GM19099 (cell line): ENCODE results near the gene AUTS2.

Source experiments
- POLR2A ChIP-seq: IDR thresholded peaks from 3 replicates; pipeline ENCODE4 v1.6.1; 2011; ENCODE audit warnings: low read depth; ENCODE audit not compliant: insufficient read length; ENCODE audit errors: extremely low read depth

Gene AUTS2

GRCh38 chr7:69818636-69819332 lies 220.5 kb downstream of the AUTS2 start:
- no peak for TF ChIP-seq POLR2A

DNA sequence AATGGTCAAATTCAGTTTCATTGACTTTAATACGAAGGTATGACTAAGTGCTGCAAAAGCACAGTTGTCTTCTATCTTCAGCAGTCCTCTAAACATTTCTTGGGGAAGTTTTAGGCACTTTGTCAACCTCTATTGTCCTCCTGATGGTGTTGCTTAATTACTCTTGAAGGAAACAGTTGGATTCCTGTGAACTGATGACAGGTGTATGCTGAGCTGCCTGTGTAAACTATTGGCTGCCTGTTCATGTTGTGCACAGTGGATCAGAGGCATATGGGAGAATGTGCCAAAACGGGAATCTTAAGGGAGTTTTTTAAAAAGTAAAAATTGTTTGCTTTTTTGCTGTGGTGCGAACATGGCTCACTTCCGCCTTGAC lies 221.0 kb downstream of the AUTS2 start:
- no peak for TF ChIP-seq POLR2A

DNA sequence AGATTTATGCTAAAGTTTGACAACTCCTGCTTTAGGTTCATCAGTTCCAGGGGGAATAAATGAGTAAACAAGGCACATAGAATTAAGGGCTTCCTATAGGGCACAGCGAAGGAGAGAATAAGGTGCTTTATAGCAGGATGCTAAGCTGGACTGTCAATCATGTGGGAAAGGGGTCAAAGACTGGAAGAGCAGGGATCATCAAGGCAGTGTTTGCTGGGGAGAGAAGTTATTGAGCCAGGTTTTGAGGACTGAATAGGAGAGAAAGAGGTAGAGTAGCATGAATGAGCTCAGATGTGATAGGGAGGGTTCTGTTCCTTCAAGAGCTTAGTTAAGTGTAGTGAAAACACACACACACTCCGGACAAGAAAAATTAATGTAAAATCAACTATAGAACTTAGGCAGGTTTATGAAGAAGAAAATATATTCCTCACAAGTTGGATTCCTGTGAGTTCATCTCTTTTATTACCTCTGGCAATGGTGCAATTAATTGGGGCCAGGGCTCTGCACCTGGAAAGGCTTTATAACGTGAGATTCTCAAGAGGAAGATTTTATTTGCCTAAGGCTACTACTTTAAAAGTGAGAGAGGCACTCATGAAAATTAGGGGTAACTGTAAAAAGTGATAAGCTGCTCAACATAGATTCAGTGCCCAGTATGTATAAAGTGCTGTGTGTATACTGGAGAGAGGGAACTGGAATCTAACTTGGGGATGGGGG lies 222.4 kb downstream of the AUTS2 start:
- no peak for TF ChIP-seq POLR2A

- no peak for TF ChIP-seq POLR2A
Measured at GRCh38 chr7:69822386-69822785, 224.1 kb downstream of the AUTS2 start.

DNA sequence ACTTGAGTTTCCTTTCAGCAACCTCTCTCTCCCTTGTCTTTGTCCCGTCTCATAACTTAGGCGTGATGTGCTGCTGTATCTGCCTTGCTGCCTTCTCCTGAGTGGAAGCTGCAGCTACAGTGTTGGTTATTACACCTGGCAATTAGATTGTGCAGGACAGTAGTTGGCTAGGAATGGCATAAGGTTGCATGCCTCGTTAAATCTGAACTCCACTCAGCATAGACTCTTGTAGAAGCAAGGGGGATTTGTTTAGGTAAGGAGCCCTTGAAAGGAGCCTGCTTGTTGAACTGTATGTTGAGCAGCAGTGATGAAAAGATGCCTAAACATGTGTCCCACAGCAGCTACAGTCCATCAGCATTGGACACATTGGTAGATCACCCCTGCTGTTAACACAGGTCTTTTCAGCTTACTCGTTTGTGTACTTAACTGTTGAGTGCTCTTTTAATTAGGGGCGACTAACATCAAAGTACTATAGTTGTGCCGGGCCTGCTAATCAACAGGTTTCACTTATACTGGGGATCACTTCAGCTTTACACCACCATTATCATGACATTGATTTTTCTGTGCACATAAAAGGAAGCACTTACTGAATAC lies 225.0 kb downstream of the AUTS2 start:
- TF ChIP-seq POLR2A = no peak

DNA sequence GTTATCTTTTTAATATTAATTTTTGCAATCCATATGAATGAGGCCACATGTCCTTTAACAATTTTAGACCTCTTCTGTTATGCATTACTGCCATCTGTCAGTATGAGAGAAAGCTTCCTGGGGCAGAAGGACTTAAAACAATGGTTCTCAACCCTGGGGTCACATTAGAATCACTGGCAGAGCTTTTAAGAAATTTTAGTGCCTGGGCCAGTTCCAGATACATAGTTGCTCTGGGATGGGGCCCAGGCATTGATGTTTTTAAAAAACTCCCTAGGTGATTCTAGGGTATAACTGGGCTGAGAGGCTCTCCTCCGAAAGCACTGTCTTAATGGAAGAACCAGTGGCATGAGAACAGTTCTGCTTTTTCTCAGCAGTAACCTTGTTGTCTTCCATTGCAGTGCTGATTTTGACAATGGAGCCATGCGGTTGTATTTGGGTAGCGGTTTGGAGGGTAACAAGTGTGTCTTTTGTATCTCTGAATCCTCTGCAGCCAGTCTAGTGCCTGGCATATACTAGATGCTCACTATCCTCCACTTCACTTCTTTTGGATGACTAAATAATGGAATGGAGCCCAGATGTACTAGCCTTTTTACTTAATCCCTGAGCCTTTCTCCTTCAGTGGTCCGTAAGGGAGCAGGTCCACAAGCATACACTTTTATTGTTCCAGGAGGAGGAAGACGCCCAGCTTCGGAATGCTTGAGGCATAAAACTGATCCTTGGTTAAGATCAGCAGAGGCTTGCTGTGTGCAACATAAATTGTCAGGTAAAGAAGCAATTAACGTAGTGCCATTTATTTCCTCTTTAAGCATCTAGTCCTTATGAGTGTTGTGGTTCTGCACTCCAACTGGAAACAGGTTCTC lies 227.1 kb downstream of the AUTS2 start:
- TF ChIP-seq POLR2A = no peak

DNA sequence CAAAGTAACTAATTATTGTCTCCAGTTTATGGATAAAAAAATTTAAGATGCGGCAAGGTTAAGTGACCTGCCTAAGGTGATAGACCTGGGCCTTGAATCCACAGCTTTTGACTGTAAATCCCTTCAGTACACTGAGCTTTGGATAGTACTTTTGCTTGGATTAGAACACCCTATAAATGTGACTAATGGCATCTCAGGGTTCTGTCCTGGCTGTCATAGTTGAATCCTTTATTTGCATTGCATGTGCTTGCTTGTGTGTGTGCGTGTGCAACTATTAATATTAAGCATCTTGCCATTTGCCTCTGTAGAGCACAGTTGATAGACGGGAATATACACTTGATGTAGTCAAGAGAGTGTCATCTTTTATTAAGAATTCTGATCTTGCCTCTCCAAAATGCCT lies 228.0 kb downstream of the AUTS2 start:
- TF ChIP-seq POLR2A = no peak

- TF ChIP-seq POLR2A = no peak
Measured at GRCh38 chr7:69827140-69827539, 228.9 kb downstream of the AUTS2 start.

DNA sequence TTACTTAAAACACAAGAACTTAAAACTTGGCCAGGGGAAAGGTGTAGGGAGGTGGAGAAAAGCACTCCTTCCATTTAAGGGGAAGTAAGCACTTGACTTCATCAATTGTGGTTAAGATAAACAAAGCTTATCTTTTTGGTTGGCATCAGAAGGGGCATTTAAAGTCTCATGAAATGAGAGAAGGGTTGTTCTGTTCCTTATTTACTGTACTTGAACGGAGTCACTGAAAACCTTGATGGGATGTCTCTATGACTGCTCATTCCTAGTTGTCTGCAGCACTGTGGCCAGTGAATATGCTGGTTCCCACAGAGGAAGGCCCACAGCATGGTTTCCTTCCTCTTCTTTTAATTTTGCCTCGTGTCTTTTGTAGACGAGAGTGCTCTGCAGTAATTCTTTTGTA lies 229.3 kb downstream of the AUTS2 start:
- TF ChIP-seq POLR2A = no peak

GRCh38 chr7:69832356-69832755 lies 234.1 kb downstream of the AUTS2 start:
- no peak for TF ChIP-seq POLR2A

GRCh38 chr7:69833964-69834363 lies 235.7 kb downstream of the AUTS2 start:
- TF ChIP-seq POLR2A = no peak

- TF ChIP-seq POLR2A = no peak
Measured at GRCh38 chr7:69836702-69837101, 238.4 kb downstream of the AUTS2 start.

GRCh38 chr7:69837387-69838068 lies 239.3 kb downstream of the AUTS2 start:
- TF ChIP-seq POLR2A = no peak

- TF ChIP-seq POLR2A = no peak
Measured at GRCh38 chr7:69839782-69840181, 241.5 kb downstream of the AUTS2 start.

GRCh38 chr7:69840248-69840647 lies 242.0 kb downstream of the AUTS2 start:
- no peak for TF ChIP-seq POLR2A

- no peak for TF ChIP-seq POLR2A
Measured at GRCh38 chr7:69843653-69844052, 245.4 kb downstream of the AUTS2 start.
